ENCODE measurements around the gene SLC47A2. TPM values are rescaled to one million over a fixed set of nuclear protein-coding genes. Genes with fewer than 3 reads are reported as not detected.

Gene SLC47A2
- total and polyA plus RNA-seq, 2 of the 13 experiments (the other 11 are each of a cell fraction or from before 2014, with no cell fraction given), result 0.04 TPM; not detected in 1

- TF ChIP-seq ZNF317 (CRISPR knock-in tag; IDR thresholded peaks at IDR 0.05) (no peak), NR2F1 (CRISPR knock-in tag; IDR thresholded peaks at IDR 0.05) (0 out of 4 replicates have a peak, but pooled peaks of 1 of the 2 experiments have one; percentile 32), EP300 (IDR thresholded peaks at IDR 0.05; ENCODE audit: low read depth in 2 of 2, low read length in 2 of 2) (no peak), EP300 (CRISPR knock-in tag; IDR thresholded peaks at IDR 0.05; ENCODE audit: borderline replicate concordance) (no peak)
These were observed 1.7 kb upstream of the SLC47A2 start (continued) for GRCh38 chr17:19718041-19718612.

GRCh38 chr17:19717411-19717908 is 1.1 kb upstream of the SLC47A2 start:
- Histone ChIP-seq H3K4me1 (ENCODE audit: insufficient read depth, low read length) (peaks cover 71% of the 10 kb centered on the region), H2AFZ (ENCODE audit: low read length) (no peak overlapping the region), H3K9me3 (ENCODE audit: low read length) (no peaks in the 10 kb centered on the region), H3K27me3 (ENCODE audit: control insufficient read depth in 1 of 2, insufficient read depth in 2 of 2, low read length in 2 of 2) (peaks cover 0 to 4% of the 10 kb centered on the region in 2 experiments; a peak in 2 of 5 replicates), H3K36me3 (replicated peaks in 1 of 2; ENCODE audit: control insufficient read depth in 1 of 2, insufficient read depth in 2 of 2, low read length in 2 of 2) (no peaks in the 10 kb centered on the region), H3K9ac (ENCODE audit: insufficient read depth, low read depth, low read length) (no peak overlapping the region), H3K4me3 (replicated peaks in 1 of 3; ENCODE audit: insufficient read depth in 1 of 3, low read depth in 2 of 3, low read length in 3 of 3) (0 out of 6 replicates have a peak overlapping the region, but pooled peaks of 1 of the 3 experiments have one; percentile 10), H3K4me2 (ENCODE audit: low read depth, low read length) (peak overlapping the region; percentile 49; the same call in 1 of the 2 replicates), H4K20me1 (ENCODE audit: insufficient read depth, low read length) (no peaks in the 10 kb centered on the region), H3K79me2 (ENCODE audit: insufficient read depth, low read length) (no peaks in the 10 kb centered on the region), H3K27ac (ENCODE audit: extremely low read length, insufficient read depth, low read length) (no peak overlapping the region)
- ATAC-seq (no peak), FAIRE-seq (no peak), DNase-seq (ENCODE audit: low spot score) (no peak)
- BruUV-seq (replicated peaks), result no TSS peak
- 45% methylated on average over 10 of the region's 10 CpGs for WGBS (ENCODE audit: low lambda C conversion rate)
- ChIA-PET POLR2A (interaction anchor here (1.2 to 2.6 kb wide), 3 partner anchors 11 to 69 kb away, joined by 3 to 17 read pairs (median 13); partner anchors contain the start of gene ALDH3A2), CTCF (ENCODE audit: low intra/inter-chr PET ratio, low total read pairs) (no interaction called here)
- in situ Hi-C loops (cut with HindIII; ENCODE audit: extremely low pct_ligation_motif_present, low pct_unique_long_range_greater_than_20kb) (loop anchor here (25.0 kb wide), 1 partner anchor 205 kb away; no protein-coding TSS in a partner anchor), intact Hi-C loops (cut with micrococcal nuclease; ENCODE audit: unreplicated experiment) (loop anchor here (5.0 kb wide), 2 partner anchors 45 kb away; no protein-coding TSS in a partner anchor)
- TF ChIP-seq PHF20 (CRISPR knock-in tag; IDR thresholded peaks at IDR 0.05) (no peak), ZNF510 (CRISPR knock-in tag; IDR thresholded peaks at IDR 0.05; ENCODE audit: low read depth) (no peak), MTERF4 (CRISPR knock-in tag; IDR thresholded peaks at IDR 0.05) (no peak), TBL1XR1 (IDR thresholded peaks at IDR 0.05; ENCODE audit: borderline replicate concordance, low read length, partially characterized antibody) (no peak), ZNF234 (CRISPR knock-in tag; conservative IDR thresholded peaks at IDR 0.05) (no peak), ZNF678 (CRISPR knock-in tag; IDR thresholded peaks at IDR 0.05) (no peak), TERF1 (CRISPR knock-in tag; IDR thresholded peaks at IDR 0.05) (no peak)
- TF ChIP-seq, protein P1, sequence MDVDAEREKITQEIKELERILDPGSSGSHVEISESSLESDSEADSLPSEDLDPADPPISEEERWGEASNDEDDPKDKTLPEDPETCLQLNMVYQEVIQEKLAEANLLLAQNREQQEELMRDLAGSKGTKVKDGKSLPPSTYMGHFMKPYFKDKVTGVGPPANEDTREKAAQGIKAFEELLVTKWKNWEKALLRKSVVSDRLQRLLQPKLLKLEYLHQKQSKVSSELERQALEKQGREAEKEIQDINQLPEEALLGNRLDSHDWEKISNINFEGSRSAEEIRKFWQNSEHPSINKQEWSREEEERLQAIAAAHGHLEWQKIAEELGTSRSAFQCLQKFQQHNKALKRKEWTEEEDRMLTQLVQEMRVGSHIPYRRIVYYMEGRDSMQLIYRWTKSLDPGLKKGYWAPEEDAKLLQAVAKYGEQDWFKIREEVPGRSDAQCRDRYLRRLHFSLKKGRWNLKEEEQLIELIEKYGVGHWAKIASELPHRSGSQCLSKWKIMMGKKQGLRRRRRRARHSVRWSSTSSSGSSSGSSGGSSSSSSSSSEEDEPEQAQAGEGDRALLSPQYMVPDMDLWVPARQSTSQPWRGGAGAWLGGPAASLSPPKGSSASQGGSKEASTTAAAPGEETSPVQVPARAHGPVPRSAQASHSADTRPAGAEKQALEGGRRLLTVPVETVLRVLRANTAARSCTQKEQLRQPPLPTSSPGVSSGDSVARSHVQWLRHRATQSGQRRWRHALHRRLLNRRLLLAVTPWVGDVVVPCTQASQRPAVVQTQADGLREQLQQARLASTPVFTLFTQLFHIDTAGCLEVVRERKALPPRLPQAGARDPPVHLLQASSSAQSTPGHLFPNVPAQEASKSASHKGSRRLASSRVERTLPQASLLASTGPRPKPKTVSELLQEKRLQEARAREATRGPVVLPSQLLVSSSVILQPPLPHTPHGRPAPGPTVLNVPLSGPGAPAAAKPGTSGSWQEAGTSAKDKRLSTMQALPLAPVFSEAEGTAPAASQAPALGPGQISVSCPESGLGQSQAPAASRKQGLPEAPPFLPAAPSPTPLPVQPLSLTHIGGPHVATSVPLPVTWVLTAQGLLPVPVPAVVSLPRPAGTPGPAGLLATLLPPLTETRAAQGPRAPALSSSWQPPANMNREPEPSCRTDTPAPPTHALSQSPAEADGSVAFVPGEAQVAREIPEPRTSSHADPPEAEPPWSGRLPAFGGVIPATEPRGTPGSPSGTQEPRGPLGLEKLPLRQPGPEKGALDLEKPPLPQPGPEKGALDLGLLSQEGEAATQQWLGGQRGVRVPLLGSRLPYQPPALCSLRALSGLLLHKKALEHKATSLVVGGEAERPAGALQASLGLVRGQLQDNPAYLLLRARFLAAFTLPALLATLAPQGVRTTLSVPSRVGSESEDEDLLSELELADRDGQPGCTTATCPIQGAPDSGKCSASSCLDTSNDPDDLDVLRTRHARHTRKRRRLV (CRISPR knock-in tag; IDR thresholded peaks at IDR 0.05), result no peak
